NCI-H2196 (cell line): ENCODE data around the gene THRB.

ENCODE experiments used
- DNase-seq: peaks from one replicate; lab custom pipeline; 2025; ENCODE audit not compliant: unreplicated experiment; lab: John Stamatoyannopoulos, UW

THRB gene

GRCh38 chr3:24240306-24240705 is 254.3 kb downstream of the THRB start:
- no peak for DNase-seq

- peak; percentile 34 for DNase-seq
These were observed 256.5 kb downstream of the THRB start for GRCh38 chr3:24237971-24238706.

- DNase-seq, result no peak
These were observed 259.5 kb downstream of the THRB start for GRCh38 chr3:24235121-24235520.

- no peak for DNase-seq
These were observed 261.9 kb downstream of the THRB start for GRCh38 chr3:24232784-24233183.

- DNase-seq, result no peak
These were observed 265.0 kb downstream of the THRB start for GRCh38 chr3:24229468-24230221.

GRCh38 chr3:24227635-24228034 is 267.0 kb downstream of the THRB start:
- no peak for DNase-seq

- DNase-seq, result no peak
These were observed 268.3 kb downstream of the THRB start for GRCh38 chr3:24226397-24226796.

- no peak for DNase-seq
These were observed 269.2 kb downstream of the THRB start for GRCh38 chr3:24225385-24225950.

- DNase-seq, result no peak
These were observed 269.8 kb downstream of the THRB start for GRCh38 chr3:24224666-24225384.

GRCh38 chr3:24222165-24222805 is 272.4 kb downstream of the THRB start:
- no peak for DNase-seq

GRCh38 chr3:24220859-24221657 is 273.6 kb downstream of the THRB start:
- DNase-seq, result no peak

GRCh38 chr3:24215502-24215901 is 279.1 kb downstream of the THRB start:
- DNase-seq, result no peak

GRCh38 chr3:24211381-24211780 is 283.3 kb downstream of the THRB start:
- DNase-seq, result no peak

GRCh38 chr3:24202071-24202470 is 292.6 kb downstream of the THRB start:
- no peak for DNase-seq

- no peak for DNase-seq
These were observed 293.3 kb downstream of the THRB start for GRCh38 chr3:24201301-24201700.

GRCh38 chr3:24199775-24200247 is 294.8 kb downstream of the THRB start:
- no peak for DNase-seq

- DNase-seq, result no peak
These were observed 295.4 kb downstream of the THRB start for GRCh38 chr3:24199300-24199699.

- DNase-seq, result no peak
These were observed 295.9 kb downstream of the THRB start for GRCh38 chr3:24198728-24199127.

GRCh38 chr3:24197809-24198208 is 296.8 kb downstream of the THRB start:
- DNase-seq, result no peak

- DNase-seq, result no peak
These were observed 298.1 kb downstream of the THRB start for GRCh38 chr3:24196526-24196925.
